ENCODE data around the gene NOP56.
"Not testable (repeated sequence)": the region's sequence is repeated elsewhere in the genome, so short reads cannot be mapped to it uniquely, and the experiment has no call there.

NOP56 gene

DNA sequence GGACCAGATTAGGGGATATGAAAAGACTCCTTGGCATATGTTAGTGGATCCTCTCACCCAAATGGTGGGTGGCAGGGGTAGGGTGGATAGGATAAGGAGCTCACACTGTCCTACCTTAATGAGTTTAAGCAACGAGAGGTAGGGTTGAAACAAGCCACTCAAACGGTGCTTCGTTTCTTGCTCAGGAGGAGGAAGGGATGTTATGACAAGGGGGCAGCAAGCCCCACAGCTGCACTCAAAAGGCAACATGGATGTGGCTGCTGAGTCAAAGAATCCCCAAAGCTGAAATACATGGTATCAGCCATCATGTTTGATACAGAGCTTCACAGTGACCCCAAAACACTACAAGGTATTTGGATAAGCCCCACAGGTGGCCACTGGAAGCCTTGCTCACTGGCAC lies 20.0 kb downstream of the NOP56 start:
- H3K4me3 ChIP-seq (ENCODE audit: low read depth, low read length), result no peak overlapping the region
- no peak for DNase-seq (ENCODE audit: low read depth)

DNA sequence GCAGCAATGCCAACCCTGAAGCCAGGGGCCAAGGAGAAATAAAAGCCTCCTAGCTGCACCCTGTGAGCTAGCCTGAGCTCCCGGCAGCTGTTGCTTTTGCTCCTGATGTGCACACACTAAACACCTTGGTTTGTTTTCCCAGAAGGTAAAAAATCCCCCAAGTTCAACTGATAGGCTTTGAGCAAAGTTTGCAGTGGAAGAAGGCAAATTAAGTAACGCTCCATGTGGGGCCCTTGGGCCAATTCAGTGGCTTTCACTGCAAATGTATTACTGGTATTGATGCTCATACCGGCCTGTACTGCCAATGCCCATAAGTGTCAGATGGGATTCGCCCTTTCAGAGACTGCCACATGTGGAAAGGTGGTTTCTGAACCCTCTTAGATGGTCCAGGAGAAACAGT lies 21.0 kb downstream of the NOP56 start:
- no peak overlapping the region for H3K4me3 ChIP-seq (ENCODE audit: low read depth, low read length)
- no peak for DNase-seq (ENCODE audit: low read depth)

DNA sequence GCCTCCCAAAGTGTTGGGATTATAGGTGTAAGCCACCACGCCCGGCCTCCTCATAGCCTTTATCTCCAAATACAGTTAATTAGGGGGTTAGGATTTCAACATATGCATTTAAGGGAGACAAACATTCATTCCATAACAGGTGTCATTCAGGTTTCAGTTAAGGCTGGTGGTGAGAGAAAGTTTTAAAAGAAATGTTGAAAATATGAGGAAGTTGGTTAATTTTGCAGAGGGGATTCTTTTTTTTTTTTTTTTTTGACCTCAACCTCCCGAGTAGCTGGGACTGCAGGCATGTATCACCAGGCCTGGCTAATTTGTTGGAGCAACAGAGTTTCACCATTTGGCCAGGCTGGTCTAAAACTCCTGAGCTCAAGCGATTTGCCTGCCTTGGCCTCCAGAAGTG lies 27.6 kb downstream of the NOP56 start:
- no peak overlapping the region for H3K4me3 ChIP-seq (ENCODE audit: low read depth, low read length)
- DNase-seq (ENCODE audit: low read depth), result no peak

DNA sequence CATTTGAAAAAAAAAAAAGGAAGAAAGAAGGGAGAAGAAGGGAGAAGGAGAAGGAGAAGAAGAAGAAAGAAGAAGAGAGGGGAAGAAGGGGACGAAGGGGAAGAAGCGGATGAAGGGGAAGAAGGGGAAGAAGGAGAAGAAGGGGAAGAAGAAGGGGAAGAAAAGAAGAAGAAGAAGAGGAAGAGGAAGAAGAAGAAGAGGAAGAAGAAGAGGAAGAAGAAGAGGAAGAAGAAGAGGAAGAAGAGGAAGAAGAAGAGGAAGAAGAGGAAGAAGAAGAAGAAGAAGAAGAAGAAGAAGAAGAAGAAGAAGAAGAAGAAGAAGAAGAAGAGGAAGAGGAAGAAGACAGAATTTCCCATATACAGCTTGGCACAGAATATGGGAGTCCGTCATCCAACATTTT lies 29.6 kb downstream of the NOP56 start:
- H3K4me3 ChIP-seq (ENCODE audit: low read depth, low read length); DNase-seq (ENCODE audit: low read depth): not testable (repeated sequence)

DNA sequence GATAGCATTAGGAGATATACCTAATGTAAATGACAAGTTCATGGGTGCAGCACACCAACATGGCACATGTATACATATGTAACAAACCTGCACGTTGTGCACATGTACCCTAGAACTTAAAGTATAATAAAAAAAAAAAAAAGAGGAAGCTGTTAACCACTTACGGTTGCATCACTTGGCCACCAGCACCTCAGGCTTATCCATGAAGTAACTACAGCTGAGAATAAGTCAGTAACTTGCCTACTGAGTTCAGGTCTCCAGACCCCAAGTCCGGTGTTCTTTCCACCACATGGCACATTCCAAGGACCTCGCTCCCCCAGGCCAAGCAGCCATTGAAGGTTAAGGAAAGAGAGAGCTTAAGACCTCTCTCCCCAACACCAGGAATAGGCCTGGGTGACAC lies 32.4 kb downstream of the NOP56 start:
- not testable (repeated sequence) for H3K4me3 ChIP-seq (ENCODE audit: low read depth, low read length); DNase-seq (ENCODE audit: low read depth)

DNA sequence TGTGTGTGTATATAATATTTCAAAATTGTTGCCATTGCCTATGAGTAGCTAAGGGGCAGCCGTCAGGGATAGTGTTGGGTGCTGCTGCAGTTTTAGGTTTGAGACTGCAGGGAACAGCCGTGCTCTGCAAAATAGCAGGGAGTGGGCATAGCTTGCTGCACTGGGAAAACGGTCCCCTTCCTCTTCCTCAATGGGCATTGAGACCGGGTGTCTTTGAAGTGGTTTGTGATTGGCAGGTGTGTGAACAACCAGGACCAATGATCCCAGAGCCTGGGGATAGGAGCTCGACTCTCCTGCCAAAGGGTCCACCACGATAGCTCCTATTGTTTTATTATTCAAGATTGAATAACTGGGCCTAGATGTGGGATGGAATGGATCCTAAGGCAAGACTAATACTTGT lies 35.1 kb downstream of the NOP56 start:
- no peak overlapping the region for H3K4me3 ChIP-seq (ENCODE audit: low read depth, low read length)
- no peak for DNase-seq (ENCODE audit: low read depth)

DNA sequence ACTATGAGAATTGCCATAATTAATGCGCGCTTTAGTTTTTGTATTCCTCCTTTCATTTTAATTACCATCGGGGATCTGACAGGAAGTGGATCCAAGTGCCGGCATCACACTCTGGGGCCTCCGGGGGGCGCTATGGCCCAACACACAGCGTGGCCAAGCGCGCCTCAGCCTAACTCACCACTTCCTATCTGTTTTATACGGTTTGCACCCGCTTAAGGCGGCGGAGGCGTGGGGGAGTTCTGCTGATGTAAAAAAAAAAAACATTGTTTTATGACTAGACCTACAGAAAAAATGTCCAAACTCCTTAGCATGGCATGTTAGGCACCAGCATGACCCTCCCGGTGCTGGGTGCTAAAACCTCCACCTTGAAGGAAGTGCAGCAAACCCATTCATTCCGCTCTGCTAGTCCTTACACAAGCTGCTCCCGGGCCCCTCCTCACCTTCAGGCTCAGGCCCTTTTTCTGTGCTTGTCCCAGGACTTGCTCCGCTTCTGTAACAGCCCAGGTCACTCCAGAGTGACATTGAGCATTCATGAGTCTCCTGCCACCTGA lies 35.7 kb downstream of the NOP56 start:
- peak; percentile 10 for DNase-seq (ENCODE audit: low read depth)

DNA sequence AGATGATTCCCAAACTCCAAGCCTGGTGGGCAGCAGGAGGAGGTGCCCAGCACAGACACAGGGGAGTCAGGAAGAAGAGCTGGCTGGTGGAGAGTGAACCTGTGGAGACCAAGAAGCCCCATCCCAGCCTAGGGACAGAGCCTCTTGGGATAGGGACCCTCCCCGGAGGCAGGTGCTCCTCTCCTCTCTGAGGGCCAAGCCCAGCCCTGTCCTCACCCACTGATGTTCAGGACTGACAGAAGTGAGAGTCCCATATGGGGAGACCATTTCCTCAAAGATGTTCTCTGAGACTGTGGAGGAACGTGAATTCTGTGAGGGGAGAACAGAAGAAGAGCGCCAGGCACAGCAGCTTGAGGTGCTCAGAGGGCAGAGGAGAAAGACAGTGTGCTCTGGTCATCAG lies 37.8 kb downstream of the NOP56 start:
- DNase-seq (ENCODE audit: low read depth), result no peak
- H3K4me3 ChIP-seq (ENCODE audit: low read depth, low read length), result no peak overlapping the region

More for the DNA sequence above, 35.7 kb downstream of the NOP56 start:
- H3K4me3 ChIP-seq (ENCODE audit: low read depth, low read length), result no peak overlapping the region

DNA sequence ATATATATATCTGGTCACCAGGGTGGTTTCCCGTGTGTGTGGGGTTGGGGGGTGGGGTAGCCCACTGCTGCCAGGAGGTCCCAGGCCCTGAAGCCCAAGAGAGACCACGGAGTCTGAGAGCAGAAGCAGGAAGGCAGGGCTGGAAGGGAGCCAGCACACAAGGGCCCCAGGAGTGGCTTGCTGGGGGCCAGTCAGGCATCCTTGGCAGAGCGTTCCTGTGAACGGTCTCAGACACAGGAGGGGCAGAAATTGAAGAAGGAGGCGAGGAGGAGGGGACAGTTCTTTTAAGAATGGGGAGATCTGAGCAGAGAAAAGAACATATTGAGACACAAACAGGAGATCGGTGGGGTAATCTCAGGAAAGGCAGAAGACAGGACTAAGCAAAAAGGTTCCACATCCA lies 38.3 kb downstream of the NOP56 start:
- H3K4me3 ChIP-seq (ENCODE audit: low read depth, low read length), result no peak overlapping the region
- no peak for DNase-seq (ENCODE audit: low read depth)

DNA sequence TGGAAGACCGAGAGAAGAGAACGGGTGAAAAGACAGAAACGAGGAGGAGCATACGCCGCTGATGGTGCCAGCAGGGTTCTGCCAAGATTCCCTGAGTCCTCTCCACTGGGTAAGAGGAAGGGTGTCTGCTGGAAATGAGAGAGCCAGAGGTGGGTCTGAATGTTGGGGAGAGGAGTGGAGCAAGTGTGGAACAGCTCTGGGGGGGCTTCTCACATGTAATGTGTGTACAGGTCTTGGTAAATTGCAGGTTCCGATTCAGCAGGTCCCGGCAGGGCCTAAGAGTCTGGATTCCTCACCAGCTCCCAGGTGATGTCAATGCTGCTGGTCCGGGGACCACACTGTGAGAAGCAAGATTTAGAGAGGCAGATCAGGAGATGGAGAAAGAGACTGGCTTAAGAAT lies 38.7 kb downstream of the NOP56 start:
- H3K4me3 ChIP-seq (ENCODE audit: low read depth, low read length), result no peak overlapping the region
- DNase-seq (ENCODE audit: low read depth), result no peak

DNA sequence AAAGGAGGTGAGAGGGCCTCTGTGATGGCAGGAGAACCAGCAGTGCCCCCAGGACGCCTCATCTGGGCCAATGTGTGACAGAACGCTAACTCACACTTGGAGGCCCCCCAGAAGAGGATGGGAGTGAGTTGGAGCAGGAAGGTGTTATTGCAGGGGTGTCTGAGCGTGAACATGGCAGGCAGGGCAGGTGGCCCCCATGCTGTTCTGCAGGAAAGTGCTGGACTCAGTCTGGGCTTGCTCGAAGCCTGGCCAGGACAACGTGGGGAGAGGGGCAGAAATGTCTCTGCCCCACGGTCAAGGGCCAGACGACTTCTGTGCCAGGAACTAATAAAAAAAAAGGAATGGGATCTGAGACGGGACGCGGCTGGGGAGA lies 39.2 kb downstream of the NOP56 start:
- DNase-seq (ENCODE audit: low read depth), result no peak
- no peak overlapping the region for H3K4me3 ChIP-seq (ENCODE audit: low read depth, low read length)

DNA sequence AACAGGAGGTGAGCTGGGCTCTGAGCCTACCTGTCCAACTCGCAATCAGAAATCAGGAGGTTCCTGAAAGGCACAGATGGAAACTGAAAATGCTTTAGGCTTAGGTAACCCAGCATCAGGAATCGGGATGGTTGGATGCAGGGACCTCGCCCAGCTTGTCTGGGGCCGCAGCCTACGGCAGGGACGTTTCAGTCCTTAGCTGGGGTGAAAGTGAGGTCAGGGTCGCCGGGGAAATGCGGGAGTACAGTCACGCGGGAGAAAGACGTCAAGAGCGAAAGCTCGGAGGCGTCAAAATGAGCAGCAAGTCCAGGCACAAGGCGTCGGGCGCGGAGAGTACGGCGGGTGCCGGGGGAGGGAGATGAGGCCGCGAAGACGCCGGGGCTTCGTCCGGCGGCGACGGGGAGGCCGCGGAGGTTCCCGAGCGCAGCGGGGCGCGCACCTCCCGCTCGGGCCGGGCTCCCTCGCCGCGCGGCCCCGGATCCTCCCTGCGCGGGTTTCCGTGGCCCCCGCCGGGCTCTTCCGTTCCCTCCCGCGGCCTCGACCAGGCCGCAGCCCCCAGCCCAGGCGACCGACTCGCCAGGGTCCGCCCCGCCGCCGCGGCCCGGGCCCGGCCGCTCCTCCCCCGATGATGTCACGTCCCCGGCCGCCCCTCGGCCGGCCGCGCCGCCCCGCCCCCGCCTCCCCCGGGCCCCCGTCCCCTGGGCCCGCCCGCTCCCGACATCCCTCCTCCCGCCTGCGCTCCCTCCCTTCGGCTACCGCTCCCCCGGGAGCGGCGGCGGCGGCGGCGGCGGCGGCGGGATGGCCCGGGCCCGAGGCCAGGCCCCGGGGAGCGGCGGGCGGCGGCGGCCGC lies 39.8 kb downstream of the NOP56 start, which contains the start of gene EBF4:
TSS of gene EBF4 (plus strand) at position 745 of the 850 bp plus-strand sequence. CDS start 866 bp downstream, outside the sequence.
- DNase-seq (ENCODE audit: low read depth), result no peak
- H3K4me3 ChIP-seq (ENCODE audit: low read depth, low read length), result peak within 1 kb of the TSS; percentile 35

DNA sequence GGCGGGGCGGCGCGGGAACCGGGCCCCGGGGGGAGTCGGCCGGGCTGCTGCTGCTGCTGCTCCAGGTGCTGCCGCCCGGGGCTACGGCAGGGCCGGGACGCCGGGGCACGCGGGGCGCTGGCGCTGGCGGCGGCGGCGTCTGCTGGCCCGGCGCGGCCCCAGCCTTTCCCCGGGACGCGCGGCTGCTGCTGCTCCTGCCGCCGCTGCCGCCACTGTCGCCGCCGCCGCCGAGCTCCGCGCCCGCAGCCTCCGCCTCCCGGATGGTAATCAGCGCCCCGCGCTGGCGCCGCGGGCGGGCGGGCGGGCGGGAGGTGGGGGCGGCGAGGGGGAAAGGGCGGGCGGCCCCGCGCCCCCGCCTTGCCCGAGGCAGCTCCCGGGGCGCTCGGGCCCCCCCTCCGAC lies 40.5 kb downstream of the NOP56 start:
- no peak for DNase-seq (ENCODE audit: low read depth)
- no peak overlapping the region for H3K4me3 ChIP-seq (ENCODE audit: low read depth, low read length)

DNA sequence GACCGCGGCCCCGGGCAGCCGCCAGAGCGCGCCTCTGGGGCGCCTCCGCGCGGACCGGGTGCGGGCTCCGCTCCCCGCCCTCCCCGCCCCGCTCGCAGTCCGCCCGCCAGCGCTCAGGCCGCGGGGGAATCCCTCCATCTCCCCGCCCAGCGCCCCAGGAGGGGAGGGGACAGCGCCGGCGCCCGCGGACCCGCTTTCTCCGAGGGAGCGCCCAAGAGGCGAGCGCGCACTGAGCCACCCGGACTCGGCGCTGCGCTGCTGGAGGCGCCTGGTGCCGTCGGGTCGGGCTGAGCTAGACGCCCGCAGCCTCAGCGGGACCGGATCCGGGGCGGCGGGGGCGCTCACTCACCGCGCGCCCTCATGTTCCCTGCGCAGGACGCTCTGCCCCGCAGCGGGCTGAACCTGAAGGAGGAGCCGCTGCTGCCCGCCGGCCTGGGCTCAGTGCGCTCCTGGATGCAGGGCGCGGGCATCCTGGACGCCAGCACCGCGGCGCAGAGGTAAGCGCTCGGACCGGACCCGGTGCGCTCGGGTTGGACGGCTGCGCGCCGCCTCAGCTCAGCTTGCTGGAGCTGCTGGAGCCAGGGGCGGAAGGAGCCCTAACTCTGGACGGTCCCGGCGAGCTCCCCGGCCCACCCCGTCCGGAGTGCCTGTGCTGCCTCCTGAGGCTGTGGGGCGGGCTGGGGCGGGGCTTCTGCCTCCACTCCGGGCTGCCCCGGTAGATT lies 41.0 kb downstream of the NOP56 start:
- peak overlapping the region; percentile 32 for H3K4me3 ChIP-seq (ENCODE audit: low read depth, low read length)
- DNase-seq (ENCODE audit: low read depth), result no peak

DNA sequence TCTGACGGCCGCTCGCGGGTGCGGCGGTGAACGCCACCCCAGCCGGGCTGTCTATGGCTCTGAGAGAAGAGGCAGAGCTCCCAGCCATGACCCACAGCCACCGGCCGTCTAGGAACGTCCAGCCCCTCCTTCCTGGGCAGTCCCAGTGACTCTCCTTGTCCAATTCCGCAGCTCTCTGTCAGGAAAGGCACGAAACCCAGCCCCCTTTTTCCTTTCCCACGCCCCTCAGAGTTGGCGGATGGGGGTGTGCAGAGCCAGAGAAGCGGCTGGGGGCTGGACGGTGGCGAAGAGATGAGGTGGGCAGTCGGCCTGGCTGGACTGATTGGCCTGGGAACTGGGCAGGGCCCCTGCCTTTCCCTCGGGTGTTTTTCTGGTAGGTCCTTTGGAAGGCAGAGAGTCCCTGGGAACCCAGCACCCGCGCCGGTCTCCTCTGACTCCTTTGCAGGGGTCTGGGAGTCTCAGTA lies 41.6 kb downstream of the NOP56 start:
- H3K4me3 ChIP-seq (ENCODE audit: low read depth, low read length), result no peak overlapping the region
- DNase-seq (ENCODE audit: low read depth), result no peak

DNA sequence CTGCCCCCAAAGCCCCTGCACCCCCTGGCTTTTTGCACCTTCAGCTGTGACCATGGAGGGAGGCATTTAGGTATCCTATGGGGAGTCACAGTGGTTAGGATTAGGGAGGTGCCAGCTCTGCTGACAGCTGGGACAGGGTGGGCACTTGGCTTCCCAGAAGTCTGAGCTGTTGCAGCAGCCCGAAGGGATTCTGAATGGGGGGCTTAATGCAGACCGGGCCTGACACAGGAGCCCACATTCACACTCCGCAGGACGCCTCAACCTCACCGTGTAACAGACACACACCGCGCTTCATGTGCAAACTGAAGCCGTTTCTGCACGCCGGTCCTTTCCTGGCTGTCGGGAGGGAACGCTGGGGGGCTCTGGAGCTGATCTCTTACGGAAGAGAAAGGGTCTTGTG lies 42.1 kb downstream of the NOP56 start:
- no peak overlapping the region for H3K4me3 ChIP-seq (ENCODE audit: low read depth, low read length)
- DNase-seq (ENCODE audit: low read depth), result no peak

DNA sequence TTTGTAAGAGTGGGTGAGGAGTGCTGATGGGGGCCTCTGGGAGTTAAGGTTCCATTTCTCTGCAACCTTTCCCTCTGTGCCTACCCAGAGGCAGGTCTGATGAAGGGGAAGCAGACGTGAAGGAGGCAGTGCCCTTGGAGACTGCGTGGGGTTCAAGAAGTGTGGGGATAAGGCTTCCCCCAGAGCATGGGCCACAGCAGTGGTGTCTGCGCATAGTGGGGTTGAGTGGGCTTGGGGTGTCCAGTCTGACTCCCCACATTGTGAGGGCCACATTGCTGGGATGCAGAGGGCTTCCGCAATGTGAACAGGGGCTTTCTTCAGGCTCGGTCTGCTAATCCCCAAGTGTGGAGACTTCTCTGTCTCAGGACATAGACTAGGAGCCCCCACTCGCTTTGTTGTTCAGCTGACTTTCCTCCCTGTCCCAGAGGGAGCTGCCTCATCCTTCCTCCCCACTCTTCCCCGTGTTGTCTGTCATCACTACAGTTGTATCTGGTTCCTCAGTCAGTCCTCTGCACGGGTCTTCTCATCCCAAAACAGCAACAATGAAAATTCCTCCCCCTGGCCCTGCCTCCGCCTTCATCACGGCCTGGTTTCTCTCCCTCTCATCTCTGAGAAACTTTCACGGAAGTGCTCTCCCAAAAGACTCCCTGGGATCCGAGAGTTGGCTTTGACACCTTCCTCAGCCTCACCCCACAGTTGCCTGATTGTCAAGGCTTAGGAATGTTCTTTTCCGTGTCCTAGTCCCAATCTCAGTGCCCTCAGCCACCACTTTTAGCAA lies 43.0 kb downstream of the NOP56 start:
- DNase-seq (ENCODE audit: low read depth), result no peak
- no peak overlapping the region for H3K4me3 ChIP-seq (ENCODE audit: low read depth, low read length)

DNA sequence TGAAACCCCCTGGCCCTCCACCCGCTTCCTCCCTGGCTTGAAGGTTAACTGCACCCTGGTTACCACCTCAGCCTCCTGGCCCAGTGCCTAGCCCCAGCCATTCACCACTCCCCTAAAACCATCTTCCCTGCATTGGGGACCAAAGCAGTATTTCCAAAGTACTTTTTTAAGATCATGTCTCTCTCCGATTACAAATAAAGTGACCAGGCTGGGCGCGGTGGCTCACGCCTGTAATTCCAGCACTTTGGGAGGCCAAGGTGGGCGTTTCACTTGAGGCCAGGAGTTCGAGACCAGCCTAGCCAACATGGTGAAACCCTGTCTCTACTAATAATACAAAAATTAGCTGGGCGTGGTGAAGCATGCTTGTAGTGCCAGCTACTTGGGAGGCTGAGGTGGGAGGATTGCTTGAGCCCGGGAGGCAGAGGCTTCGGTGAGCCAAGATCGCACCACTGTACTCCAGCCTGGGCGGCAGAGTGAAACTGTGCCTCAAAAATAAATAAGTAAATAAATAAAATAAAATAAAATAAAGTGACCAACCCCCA lies 43.6 kb downstream of the NOP56 start:
- not testable (repeated sequence) for DNase-seq (ENCODE audit: low read depth); H3K4me3 ChIP-seq (ENCODE audit: low read depth, low read length)

DNA sequence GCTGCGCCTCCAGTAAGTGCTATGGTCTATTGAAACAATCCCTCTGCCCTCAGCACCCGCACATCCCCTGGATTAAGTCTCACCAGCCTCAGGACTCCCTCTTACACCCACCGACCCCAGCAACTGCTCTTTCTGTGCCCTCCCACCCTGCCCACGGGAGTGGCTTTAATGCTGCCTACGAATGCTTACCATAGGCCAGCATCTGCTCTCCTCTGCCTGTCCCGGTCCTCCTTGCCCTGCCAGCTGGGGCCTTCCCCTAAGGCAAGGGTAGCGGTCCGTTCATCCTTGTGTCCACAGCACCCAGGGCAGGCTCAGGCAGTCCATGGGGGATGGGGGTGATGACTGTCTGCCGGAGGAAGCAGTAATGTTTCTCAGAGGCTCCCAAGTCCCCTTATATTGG lies 44.2 kb downstream of the NOP56 start:
- DNase-seq (ENCODE audit: low read depth), result no peak
- H3K4me3 ChIP-seq (ENCODE audit: low read depth, low read length), result no peak overlapping the region
